HCT116 (cell line): ENCODE data around the gene AKAP8.

Source experiments
- ATF3 ChIP-seq: IDR thresholded peaks from 2 replicates; pipeline ENCODE4 v1.6.1; 2012
- CBX3 ChIP-seq: IDR thresholded peaks from 2 replicates; pipeline ENCODE4 v1.6.1; 2012; ENCODE audit warnings: low read depth
- CEBPB ChIP-seq: IDR thresholded peaks from 2 replicates; pipeline ENCODE4 v1.6.1; 2012; ENCODE audit warnings: low read depth
- CTCF ChIP-seq, 3 experiments: fragments of 200-600 bp in 1 of 3; sonication (generic) in 1 of 3; IDR thresholded peaks in 2 of 3; conservative IDR thresholded peaks in 1 of 3; 2 replicates each; pipeline ENCODE4 v1.5.1; 2012 to 2017; ENCODE audit warnings: low read depth in 2 of 3, low read length in 2 of 3, antibody characterized with exemption in 1 of 3, borderline replicate concordance in 1 of 3, control low read depth in 1 of 3, mild to moderate bottlenecking in 1 of 3, mixed read lengths in 1 of 3, mixed run types in 1 of 3, moderate library complexity in 1 of 3; ENCODE audit not compliant: insufficient read depth in 1 of 3
- EGR1 ChIP-seq: IDR thresholded peaks from 2 replicates; pipeline ENCODE4 v1.6.1; 2012; ENCODE audit warnings: low read depth
- EZH2 ChIP-seq: fragments of 200-600 bp; sonication (generic); IDR thresholded peaks from 2 replicates; pipeline ENCODE4 v1.6.1; 2017; ENCODE audit warnings: antibody characterized with exemption, mixed run types
- MAX ChIP-seq: IDR thresholded peaks from 2 replicates; pipeline ENCODE4 v1.6.1; 2012
- POLR2A ChIP-seq: IDR thresholded peaks from 2 replicates; pipeline ENCODE4 v1.7.0; 2011; ENCODE audit warnings: borderline replicate concordance; ENCODE audit not compliant: insufficient read depth, insufficient read length; ENCODE audit errors: extremely low read depth
- POLR2AphosphoS5 ChIP-seq: IDR thresholded peaks from 2 replicates; pipeline ENCODE4 v1.6.1; 2011; ENCODE audit warnings: mild to moderate bottlenecking, low read depth, low read length, moderate library complexity
- REST ChIP-seq: IDR thresholded peaks from 2 replicates; pipeline ENCODE4 v1.6.1; 2012; ENCODE audit warnings: low read depth
- ZFX ChIP-seq: fragments of 450-650 bp; IDR thresholded peaks from 2 replicates; pipeline ENCODE4 v1.6.1; 2017
- ZNF274 ChIP-seq: fragments of 200-500 bp; sonication (Bioruptor generic); IDR thresholded peaks from 2 replicates; pipeline ENCODE4 v1.6.1; 2014; ENCODE audit warnings: mild to moderate bottlenecking, low read depth, low read length, inconsistent platforms

GRCh38 chr19:15417699-15418098 lies 38.1 kb upstream of the AKAP8 start:
- TF ChIP-seq CTCF (IDR thresholded peaks at IDR 0.05 in 2 of 3, conservative IDR thresholded peaks at IDR 0.05 in 1 of 3; ENCODE audit: borderline replicate concordance in 1 of 3, insufficient read depth in 1 of 3, low read depth in 2 of 3, low read length in 2 of 3) (no peak), ZNF274 (no peak), ZFX (no peak), POLR2AphosphoS5 (no peak), POLR2A (no peak), REST (no peak), CEBPB (no peak), EGR1 (no peak), CBX3 (no peak), ATF3 (no peak), MAX (no peak), EZH2 (no peak)
